Tibial artery (tissue), 4 donors: ENCODE measurements around the gene SNX15.

ENCODE experiments used
- DNase-seq, 2 donors: peaks; one replicate each; pipeline ENCODE4 v3.0.0-alpha.2; 2019
- H3K27ac ChIP-seq, 2 donors: fragments of 200-600 bp; sonication (generic) in 1 of 2; 1 replicate in 1 of 2; 2 replicates in 1 of 2; pipeline ENCODE4 v1.5.1; 2018 to 2019; ENCODE audit warnings: mild to moderate bottlenecking in 1 of 2
- H3K27me3 ChIP-seq, 2 donors: fragments of 200-600 bp; sonication (generic) in 1 of 2; one replicate each; pipeline versions ENCODE4 v1.5.1 to v1.6.0; 2016 to 2019
- H3K36me3 ChIP-seq, 3 donors: fragments of 200-600 bp; sonication (generic) in 2 of 3; one replicate each; pipeline ENCODE4 v1.5.1; 2016 to 2019; ENCODE audit warnings: mild to moderate bottlenecking in 2 of 3
- H3K4me1 ChIP-seq, 4 donors: fragments of 200-600 bp; sonication (generic) in 2 of 4; 1 replicate in 3 of 4; 2 replicates in 1 of 4; pipeline ENCODE4 v1.5.1; 2016 to 2019
- H3K4me3 ChIP-seq, 2 donors: fragments of 200-600 bp; sonication (generic) in 1 of 2; 1 replicate in 1 of 2; 2 replicates in 1 of 2; pipeline ENCODE4 v1.5.1; 2018 to 2019; ENCODE audit warnings: mild to moderate bottlenecking in 2 of 2
- H3K9me3 ChIP-seq, 3 donors: fragments of 200-600 bp; sonication (generic) in 1 of 3; one replicate each; pipeline ENCODE4 v1.5.1; 2016 to 2019
- intact Hi-C: fragments of 100-400 bp; cut with DNase I; formaldehyde crosslinking; loops from one replicate; pipeline ENCODE4 v1.15.0; 2023; ENCODE audit warnings: low total_unique reads
- TF ChIP-seq, protein P1 (sequence below), 2 experiments: fragments of 200-600 bp in 1 of 2; fragments of 450-650 bp in 1 of 2; IDR thresholded peaks; one replicate each; pipeline ENCODE4 v1.5.1; 2017 to 2019; ENCODE audit warnings: antibody characterized with exemption in 2 of 2, mild to moderate bottlenecking in 1 of 2, moderate library complexity in 1 of 2

SNX15 gene

DNA sequence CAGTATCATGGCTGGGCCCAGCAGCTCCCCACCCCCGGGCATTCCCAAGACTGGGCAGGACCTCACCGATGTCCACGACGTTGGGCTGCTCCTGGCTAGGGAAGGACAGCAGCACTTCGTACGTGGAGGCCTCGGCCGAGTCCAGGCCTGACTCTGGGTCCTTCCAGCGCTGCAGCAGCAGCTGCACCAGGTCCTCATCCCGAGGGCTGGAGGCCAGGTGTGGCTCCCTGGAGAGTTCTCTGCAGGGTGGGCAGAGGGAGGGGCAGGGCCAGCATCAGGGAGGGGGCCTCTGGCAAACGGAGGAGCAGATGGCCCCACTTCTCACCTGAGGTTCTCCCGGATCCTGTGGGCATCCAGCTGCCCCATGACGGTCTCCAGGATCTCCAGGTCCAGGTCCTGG, 30.8 kb downstream of the SNX15 start:
- DNase-seq: no peak
- H3K27ac ChIP-seq: no peak overlapping the region
- no peaks in the 10 kb centered on the region for H3K4me1 ChIP-seq
- intact Hi-C loops: no loop called here
- no peak overlapping the region for H3K4me3 ChIP-seq
- TF ChIP-seq, protein P1, sequence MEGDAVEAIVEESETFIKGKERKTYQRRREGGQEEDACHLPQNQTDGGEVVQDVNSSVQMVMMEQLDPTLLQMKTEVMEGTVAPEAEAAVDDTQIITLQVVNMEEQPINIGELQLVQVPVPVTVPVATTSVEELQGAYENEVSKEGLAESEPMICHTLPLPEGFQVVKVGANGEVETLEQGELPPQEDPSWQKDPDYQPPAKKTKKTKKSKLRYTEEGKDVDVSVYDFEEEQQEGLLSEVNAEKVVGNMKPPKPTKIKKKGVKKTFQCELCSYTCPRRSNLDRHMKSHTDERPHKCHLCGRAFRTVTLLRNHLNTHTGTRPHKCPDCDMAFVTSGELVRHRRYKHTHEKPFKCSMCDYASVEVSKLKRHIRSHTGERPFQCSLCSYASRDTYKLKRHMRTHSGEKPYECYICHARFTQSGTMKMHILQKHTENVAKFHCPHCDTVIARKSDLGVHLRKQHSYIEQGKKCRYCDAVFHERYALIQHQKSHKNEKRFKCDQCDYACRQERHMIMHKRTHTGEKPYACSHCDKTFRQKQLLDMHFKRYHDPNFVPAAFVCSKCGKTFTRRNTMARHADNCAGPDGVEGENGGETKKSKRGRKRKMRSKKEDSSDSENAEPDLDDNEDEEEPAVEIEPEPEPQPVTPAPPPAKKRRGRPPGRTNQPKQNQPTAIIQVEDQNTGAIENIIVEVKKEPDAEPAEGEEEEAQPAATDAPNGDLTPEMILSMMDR (IDR thresholded peaks at IDR 0.05): no peak
- H3K27me3 ChIP-seq: peaks cover 0 to 8% of the 10 kb centered on the region in 2 donors
- H3K36me3 ChIP-seq: no peaks in the 10 kb centered on the region
- H3K9me3 ChIP-seq: no peaks in the 10 kb centered on the region

DNA sequence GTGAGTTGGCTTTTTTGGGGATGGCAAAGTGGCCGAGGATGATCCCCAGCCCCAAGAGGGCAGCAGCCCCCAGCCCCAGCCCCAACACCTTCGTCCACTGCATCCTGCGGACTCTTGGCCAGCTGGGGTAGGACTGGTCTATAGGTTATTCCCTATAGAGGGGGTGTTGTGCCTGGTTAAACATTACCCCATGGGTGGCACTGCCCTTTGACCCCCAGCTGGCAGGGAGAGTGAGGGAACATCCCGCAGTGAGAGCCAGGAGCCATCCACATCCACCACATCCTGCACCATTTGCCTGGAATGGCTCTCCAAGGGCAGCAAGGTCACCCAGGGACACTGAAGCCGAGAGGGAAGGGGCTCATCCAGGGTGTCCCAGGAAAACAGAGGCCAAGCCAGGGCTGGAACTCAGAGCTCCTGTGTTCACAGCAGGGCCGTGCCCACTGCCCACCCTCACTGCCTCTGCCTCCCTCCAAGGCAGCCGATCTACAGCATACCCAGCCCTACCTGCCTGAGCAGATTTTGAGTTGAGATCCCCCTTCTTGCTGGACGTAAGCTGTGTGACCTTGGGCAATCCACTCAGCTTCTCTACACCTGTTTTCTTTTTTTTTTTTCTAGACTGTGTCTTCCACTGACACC, 31.3 kb downstream of the SNX15 start, which contains the start of gene NAALADL1:
NAALADL1 (minus strand) TSS at position 135 of the 636 bp plus-strand sequence; CDS start at position 103, 32 bp downstream.
- Histone ChIP-seq H3K36me3 (no peaks in the 10 kb centered on the region), H3K9me3 (no peaks in the 10 kb centered on the region), H3K27ac (no peak within 1 kb of the TSS), H3K4me1 (no peaks in the 10 kb centered on the region), H3K4me3 (no peak within 1 kb of the TSS), H3K27me3 (peaks cover 0 to 11% of the 10 kb centered on the region in 2 donors)
- DNase-seq: no peak
- TF ChIP-seq, protein P1 (IDR thresholded peaks at IDR 0.05): no peak
- intact Hi-C loops: no loop called here

DNA sequence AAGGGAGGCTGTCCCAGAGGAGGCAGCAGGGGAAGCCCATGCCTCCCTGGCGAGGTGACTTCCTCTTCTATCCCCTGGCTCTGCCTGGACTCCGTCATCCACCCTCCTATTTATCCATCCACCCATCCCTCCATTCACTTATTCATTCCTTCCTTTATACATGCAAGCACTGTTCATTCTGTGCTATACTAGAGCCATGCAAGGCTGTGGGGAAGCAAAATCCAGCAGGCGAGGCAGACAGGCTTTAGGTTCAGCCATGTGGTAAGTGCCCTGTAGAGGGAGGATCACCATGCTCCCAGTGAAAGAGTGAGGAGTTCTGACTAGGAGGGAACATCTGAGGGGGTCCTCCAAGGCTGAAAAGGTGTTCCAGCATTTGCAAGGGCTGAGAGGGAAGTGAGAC, 32.3 kb downstream of the SNX15 start:
- no peak overlapping the region for H3K4me3 ChIP-seq
- TF ChIP-seq, protein P1 (IDR thresholded peaks at IDR 0.05): no peak
- H3K4me1 ChIP-seq: no peaks in the 10 kb centered on the region
- no peak overlapping the region for H3K27ac ChIP-seq
- peaks cover 0 to 14% of the 10 kb centered on the region in 2 donors for H3K27me3 ChIP-seq
- intact Hi-C loops: no loop called here
- H3K9me3 ChIP-seq: no peaks in the 10 kb centered on the region
- H3K36me3 ChIP-seq: no peaks in the 10 kb centered on the region
- no peak for DNase-seq

DNA sequence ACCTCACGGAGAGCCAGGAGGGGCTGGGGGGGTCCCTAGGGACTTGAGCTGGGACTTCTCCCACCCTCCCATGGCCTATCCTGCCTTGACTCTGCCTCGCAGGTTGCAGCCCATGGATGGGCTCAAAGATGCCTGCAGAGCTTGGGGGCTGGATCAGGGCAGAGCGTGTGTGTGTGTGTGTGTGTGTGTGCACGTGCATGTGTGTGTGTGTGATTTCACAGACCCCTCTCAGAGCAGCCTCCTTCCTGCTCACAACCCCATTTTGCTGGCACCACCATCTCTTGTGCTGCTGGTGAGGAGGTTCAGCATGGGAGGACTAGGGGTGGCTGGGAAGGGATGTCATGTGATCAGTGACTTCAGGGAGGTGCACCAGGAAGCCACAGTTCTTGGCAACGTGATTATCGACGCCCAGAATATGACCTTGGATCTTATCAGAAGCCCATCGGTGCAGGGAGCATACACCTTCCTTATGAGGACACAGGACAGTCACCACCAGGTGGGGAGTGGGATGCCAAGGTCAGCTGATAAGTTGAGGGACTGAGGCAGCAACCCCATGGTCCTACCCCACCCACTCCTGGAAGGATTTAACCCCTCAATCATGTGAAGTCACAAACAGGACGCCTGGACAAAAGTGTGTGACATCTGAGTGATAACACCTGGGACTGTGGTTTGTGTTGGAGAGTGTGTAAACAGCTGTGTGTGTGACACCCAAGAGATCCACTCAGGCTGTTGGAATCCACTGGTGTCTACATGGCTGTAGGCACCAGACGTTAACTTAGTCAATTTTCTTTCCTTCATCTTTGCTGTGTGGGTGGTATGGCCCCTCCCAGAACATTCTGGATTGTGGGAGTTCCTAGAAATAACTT, 33.0 kb downstream of the SNX15 start:
- DNase-seq: no peak
- no peak overlapping the region for H3K27ac ChIP-seq
- TF ChIP-seq, protein P1 (IDR thresholded peaks at IDR 0.05): no peak
- no peaks in the 10 kb centered on the region for H3K4me1 ChIP-seq
- H3K4me3 ChIP-seq: no peak overlapping the region
- H3K9me3 ChIP-seq: no peaks in the 10 kb centered on the region
- intact Hi-C loops: no loop called here
- peaks cover 0 to 14% of the 10 kb centered on the region in 2 donors for H3K27me3 ChIP-seq
- H3K36me3 ChIP-seq: no peaks in the 10 kb centered on the region

DNA sequence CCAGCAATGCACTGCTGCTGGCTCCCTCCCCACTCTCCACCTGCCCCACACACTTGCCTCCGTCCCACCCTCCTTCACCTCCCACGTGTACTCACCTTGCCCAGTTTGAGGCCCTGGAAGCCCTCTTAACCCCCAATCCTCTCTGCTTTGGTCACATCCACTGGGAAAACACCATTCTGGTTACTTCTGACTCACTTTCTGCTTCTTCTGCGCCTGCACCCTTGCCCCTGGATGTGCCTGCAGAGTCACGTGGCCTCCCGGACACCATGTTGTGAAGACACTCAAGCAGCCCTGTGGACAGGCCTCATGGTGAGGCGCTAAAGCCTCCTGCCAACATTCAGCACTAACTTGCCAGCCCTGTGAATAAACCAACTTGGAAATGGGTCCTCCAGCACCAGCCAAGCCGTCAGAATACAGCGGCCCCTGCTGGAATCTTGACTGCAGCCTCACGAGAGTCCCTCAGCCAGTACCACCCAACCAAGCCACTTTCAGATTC, 33.7 kb downstream of the SNX15 start:
- DNase-seq: no peak
- H3K27ac ChIP-seq: no peak overlapping the region
- peaks cover 0 to 14% of the 10 kb centered on the region in 2 donors for H3K27me3 ChIP-seq
- no peaks in the 10 kb centered on the region for H3K4me1 ChIP-seq
- TF ChIP-seq, protein P1 (IDR thresholded peaks at IDR 0.05): peak; percentile 8 to 13
- H3K4me3 ChIP-seq: no peak overlapping the region
- H3K9me3 ChIP-seq: no peaks in the 10 kb centered on the region
- no peaks in the 10 kb centered on the region for H3K36me3 ChIP-seq
- intact Hi-C loops: no loop called here
